Measurements from ENCODE around the gene BEX1. TPM values are rescaled to one million over a fixed set of nuclear protein-coding genes. Genes with fewer than 3 reads are reported as not detected.
"Not testable (repeated sequence)": the region's sequence is repeated elsewhere in the genome, so short reads cannot be mapped to it uniquely, and the experiment has no call there.

Gene BEX1
- total and polyA plus RNA-seq, 4 donors, result 0.36 to 1.2 (median 0.80) TPM

DNA sequence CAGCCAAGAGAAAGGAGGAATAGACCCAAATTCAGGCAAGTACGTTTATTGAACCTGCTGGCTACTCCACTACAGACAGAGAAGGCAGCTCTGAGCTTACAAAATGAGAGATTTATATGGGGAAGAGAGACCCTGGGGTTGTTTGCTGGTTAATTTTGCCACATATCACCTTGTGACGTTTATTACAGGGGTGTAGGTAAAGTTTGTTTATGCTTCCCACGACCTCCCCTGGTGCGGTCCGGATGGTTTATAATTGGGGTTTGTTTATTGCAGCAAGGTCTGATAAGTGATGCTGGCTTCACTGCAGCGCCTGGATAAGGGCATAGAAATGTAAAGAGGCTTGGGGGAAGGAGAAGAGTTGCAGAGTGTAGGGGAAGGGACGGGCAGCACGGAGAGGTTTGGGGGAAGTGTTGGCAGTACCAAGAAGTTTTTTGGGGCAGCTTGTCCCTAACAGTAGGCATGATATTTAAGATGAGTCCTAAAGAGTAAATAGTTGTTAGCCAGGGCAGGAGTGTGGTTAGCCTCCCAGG, 12.6 kb downstream of the BEX1 start:
- no peak overlapping the region for H3K27ac ChIP-seq (ENCODE audit: low read depth in 1 of 2, low read length in 2 of 2)
- no peaks in the 10 kb centered on the region for H3K36me3 ChIP-seq (ENCODE audit: control insufficient read depth in 1 of 2, insufficient read depth in 2 of 2, low read length in 1 of 2)
- no peak for DNase-seq
- no peak overlapping the region for H3K4me3 ChIP-seq (ENCODE audit: low read length in 2 of 2)
- no peak for ATAC-seq (ENCODE audit: low FRiP score)
- no peaks in the 10 kb centered on the region for H3K4me1 ChIP-seq (ENCODE audit: control insufficient read depth in 1 of 2, insufficient read depth in 2 of 2, low read length in 2 of 2)
- no peaks in the 10 kb centered on the region for H3K27me3 ChIP-seq (ENCODE audit: control insufficient read depth in 1 of 2, insufficient read depth in 2 of 2, low read length in 1 of 2)
- 9 to 26% methylated on average over 8 of the region's 8 CpGs for WGBS, 2 donors
- no peaks in the 10 kb centered on the region for H3K9me3 ChIP-seq (ENCODE audit: control insufficient read depth, low read length)
- intact Hi-C loops (cut with DNase I), result no loop called here

DNA sequence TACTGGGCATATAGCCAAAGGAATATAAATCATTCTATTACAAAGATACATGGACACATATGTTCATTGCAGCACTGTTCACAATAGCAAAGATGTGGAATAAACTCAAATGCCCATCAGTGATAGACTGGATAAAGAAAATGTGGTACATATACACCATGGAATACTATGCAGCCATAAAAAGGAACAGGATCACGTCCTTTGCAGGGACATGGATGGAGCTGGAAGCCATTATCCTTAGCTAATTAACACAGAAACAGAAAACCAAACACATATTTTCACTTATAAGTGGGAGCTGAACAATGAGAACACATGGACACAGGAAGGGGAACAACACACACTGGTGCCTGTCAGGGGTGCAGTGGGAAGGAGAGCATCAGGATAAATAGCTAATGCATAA, 30.6 kb downstream of the BEX1 start:
- H3K4me1 ChIP-seq (ENCODE audit: control insufficient read depth in 1 of 2, insufficient read depth in 2 of 2, low read length in 2 of 2); intact Hi-C loops (cut with DNase I); H3K27me3 ChIP-seq (ENCODE audit: control insufficient read depth in 1 of 2, insufficient read depth in 2 of 2, low read length in 1 of 2); ATAC-seq (ENCODE audit: low FRiP score); DNase-seq; H3K36me3 ChIP-seq (ENCODE audit: control insufficient read depth in 1 of 2, insufficient read depth in 2 of 2, low read length in 1 of 2); H3K4me3 ChIP-seq (ENCODE audit: low read length in 2 of 2); H3K27ac ChIP-seq (ENCODE audit: low read depth in 1 of 2, low read length in 2 of 2); H3K9me3 ChIP-seq (ENCODE audit: control insufficient read depth, low read length): not testable (repeated sequence)
- WGBS, 2 donors, result 55 to 63% methylated on average over 1 of the region's 1 CpG

DNA sequence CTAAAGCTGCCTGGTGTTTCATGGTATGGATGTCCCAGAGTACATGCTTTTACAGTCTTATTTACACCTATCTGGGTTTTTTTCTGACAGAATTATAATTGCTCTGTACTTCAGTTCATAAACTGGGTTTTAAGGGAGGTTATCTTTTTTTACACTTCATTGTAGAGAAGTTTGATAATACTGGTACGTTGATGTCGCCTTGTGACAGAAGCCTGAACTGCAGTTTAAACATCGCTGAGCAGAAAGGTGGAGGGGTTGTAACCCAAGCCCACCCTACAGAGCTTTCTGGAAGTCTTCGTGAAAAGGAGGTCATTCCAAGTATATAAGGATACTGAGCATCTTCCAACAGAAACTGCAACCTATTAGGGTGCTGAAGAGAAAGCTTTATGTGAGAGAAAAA, 46.4 kb downstream of the BEX1 start:
- DNase-seq, result no peak
- no peak for ATAC-seq (ENCODE audit: low FRiP score)
- intact Hi-C loops (cut with DNase I), result no loop called here

DNA sequence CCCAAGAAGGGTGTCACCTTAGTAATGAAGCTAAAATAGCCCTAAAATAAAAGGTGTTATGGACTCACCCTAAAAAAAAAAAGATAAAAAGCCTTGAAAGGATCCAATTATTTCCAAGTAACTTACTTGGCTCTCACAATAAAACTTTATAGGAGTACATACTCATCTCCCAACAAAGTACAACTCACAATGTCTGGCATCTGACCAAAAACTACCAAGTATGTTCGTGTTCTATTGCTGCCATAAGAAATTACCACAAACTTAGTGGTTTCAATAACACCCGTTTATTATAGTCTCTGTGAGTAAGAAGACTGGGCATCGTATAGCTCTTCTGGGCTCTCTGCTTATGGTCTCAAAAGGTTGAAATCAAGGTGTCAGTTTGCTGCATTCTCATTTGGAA, 51.0 kb downstream of the BEX1 start:
- Histone ChIP-seq H3K27me3 (ENCODE audit: control insufficient read depth in 1 of 2, insufficient read depth in 2 of 2, low read length in 1 of 2) (no peaks in the 10 kb centered on the region), H3K9me3 (ENCODE audit: control insufficient read depth, low read length) (no peaks in the 10 kb centered on the region), H3K4me3 (ENCODE audit: low read length in 2 of 2) (no peak overlapping the region), H3K27ac (ENCODE audit: low read depth in 1 of 2, low read length in 2 of 2) (no peak overlapping the region), H3K4me1 (ENCODE audit: control insufficient read depth in 1 of 2, insufficient read depth in 2 of 2, low read length in 2 of 2) (no peaks in the 10 kb centered on the region), H3K36me3 (ENCODE audit: control insufficient read depth in 1 of 2, insufficient read depth in 2 of 2, low read length in 1 of 2) (no peaks in the 10 kb centered on the region)
- intact Hi-C loops (cut with DNase I), result no loop called here
- WGBS, 2 donors, result 69 to 76% methylated on average over 3 of the region's 3 CpGs
- DNase-seq, result no peak
- ATAC-seq (ENCODE audit: low FRiP score), result no peak

More for the DNA sequence above, 46.4 kb downstream of the BEX1 start:
- H3K9me3 ChIP-seq (ENCODE audit: control insufficient read depth, low read length), result no peaks in the 10 kb centered on the region
- H3K27me3 ChIP-seq (ENCODE audit: control insufficient read depth in 1 of 2, insufficient read depth in 2 of 2, low read length in 1 of 2), result no peaks in the 10 kb centered on the region
- H3K27ac ChIP-seq (ENCODE audit: low read depth in 1 of 2, low read length in 2 of 2), result no peak overlapping the region
- no peaks in the 10 kb centered on the region for H3K36me3 ChIP-seq (ENCODE audit: control insufficient read depth in 1 of 2, insufficient read depth in 2 of 2, low read length in 1 of 2)
- H3K4me3 ChIP-seq (ENCODE audit: low read length in 2 of 2), result no peak overlapping the region
- no peaks in the 10 kb centered on the region for H3K4me1 ChIP-seq (ENCODE audit: control insufficient read depth in 1 of 2, insufficient read depth in 2 of 2, low read length in 2 of 2)
- 31 to 34% methylated on average over 4 of the region's 4 CpGs for WGBS, 2 donors

Other genes with a start within 250 kb of the BEX1 start
- gene RAB40AL, start 126.9 kb downstream of the BEX1 start, total RNA-seq, result 1 to 10 TPM; 1.1 to 2.9 TPM
- gene RAB40AL, start 126.9 kb downstream of the BEX1 start, polyA plus RNA-seq, result under 1 TPM in 1 of 2 donors, not detected in 1; 0.18 TPM
- gene NXF3, start 29.0 kb upstream of the BEX1 start, total RNA-seq, result 1 to 10 TPM; 1.7 to 3.1 TPM
- 1 to 10 TPM in 1 of 2 donors, not detected in 1; 4.0 TPM for gene NXF3, start 29.0 kb upstream of the BEX1 start, polyA plus RNA-seq
- gene BEX4, start 150.9 kb upstream of the BEX1 start, total RNA-seq, result 10 to 100 TPM; 30.6 to 39.6 TPM
- gene BEX4, start 150.9 kb upstream of the BEX1 start, polyA plus RNA-seq, result 10 to 100 TPM; 41.7 to 61.7 TPM
- 10 to 100 TPM; 43.4 to 50.1 TPM for gene TCEAL8, start 191.0 kb upstream of the BEX1 start, total RNA-seq
- 100 to 1,000 TPM in 1 of 2 donors, 10 to 100 TPM in 1; 80.1 to 127 TPM for gene TCEAL8, start 191.0 kb upstream of the BEX1 start, polyA plus RNA-seq
- gene TCEAL5, start 212.6 kb upstream of the BEX1 start, total RNA-seq, result 1 to 10 TPM; 1.6 to 1.8 TPM
- 10 to 100 TPM in 1 of 2 donors, under 1 TPM in 1; 0.28 to 11.5 TPM for gene TCEAL5, start 212.6 kb upstream of the BEX1 start, polyA plus RNA-seq
- gene BEX2, start 246.8 kb upstream of the BEX1 start, total RNA-seq, result 1 to 10 TPM; 2.3 to 4.7 TPM
- 10 to 100 TPM in 1 of 2 donors, 1 to 10 TPM in 1; 2.6 to 13.4 TPM for gene BEX2, start 246.8 kb upstream of the BEX1 start, polyA plus RNA-seq

Data from aorta (tissue), 5 donors.